OCI-LY3 (cell line): ENCODE results near the gene SIK2.
"Not testable (repeated sequence)": the region's sequence is repeated elsewhere in the genome, so short reads cannot be mapped to it uniquely, and the experiment has no call there.

ENCODE experiments used
- EZH2phosphoT487 ChIP-seq: fragments of 200-600 bp; shearing (Covaris generic); IDR thresholded peaks from 2 replicates; pipeline ENCODE4 v1.6.1; 2018; ENCODE audit warnings: antibody characterized with exemption, mixed run types, low read depth
- TF ChIP-seq, protein P1 (sequence below): fragments of 200-600, 300-600 bp; sonication (generic); IDR thresholded peaks from 2 replicates; pipeline ENCODE4 v1.5.1; 2014; ENCODE audit warnings: antibody characterized with exemption, low read length, low read depth

GRCh38 chr11:111651336-111651735 is 49.1 kb downstream of the SIK2 start:
- TF ChIP-seq, protein P1, sequence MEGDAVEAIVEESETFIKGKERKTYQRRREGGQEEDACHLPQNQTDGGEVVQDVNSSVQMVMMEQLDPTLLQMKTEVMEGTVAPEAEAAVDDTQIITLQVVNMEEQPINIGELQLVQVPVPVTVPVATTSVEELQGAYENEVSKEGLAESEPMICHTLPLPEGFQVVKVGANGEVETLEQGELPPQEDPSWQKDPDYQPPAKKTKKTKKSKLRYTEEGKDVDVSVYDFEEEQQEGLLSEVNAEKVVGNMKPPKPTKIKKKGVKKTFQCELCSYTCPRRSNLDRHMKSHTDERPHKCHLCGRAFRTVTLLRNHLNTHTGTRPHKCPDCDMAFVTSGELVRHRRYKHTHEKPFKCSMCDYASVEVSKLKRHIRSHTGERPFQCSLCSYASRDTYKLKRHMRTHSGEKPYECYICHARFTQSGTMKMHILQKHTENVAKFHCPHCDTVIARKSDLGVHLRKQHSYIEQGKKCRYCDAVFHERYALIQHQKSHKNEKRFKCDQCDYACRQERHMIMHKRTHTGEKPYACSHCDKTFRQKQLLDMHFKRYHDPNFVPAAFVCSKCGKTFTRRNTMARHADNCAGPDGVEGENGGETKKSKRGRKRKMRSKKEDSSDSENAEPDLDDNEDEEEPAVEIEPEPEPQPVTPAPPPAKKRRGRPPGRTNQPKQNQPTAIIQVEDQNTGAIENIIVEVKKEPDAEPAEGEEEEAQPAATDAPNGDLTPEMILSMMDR, result not testable (repeated sequence)
- TF ChIP-seq EZH2phosphoT487, result not testable (repeated sequence)
